ENCODE data around the gene ABCF2. TPM values are rescaled to one million over a fixed set of nuclear protein-coding genes. Genes with fewer than 3 reads are reported as not detected.

Gene ABCF2
- 44.9 and 69.0 TPM in 2 replicates for total RNA-seq

GRCh38 chr7:151226875-151227782, at the start of gene ABCF2:
ABCF2 (minus strand) TSS chr7:151227205; CDS start chr7:151226458, 747 bp downstream.

GRCh38 chr7:151248346-151249033, 21.5 kb upstream of the ABCF2 start, which contains the start of gene SMARCD3:
SMARCD3 (minus strand) TSS chr7:151248694; CDS start chr7:151248562, 132 bp downstream.

GRCh38 chr7:151232091-151232916, 5.3 kb upstream of the ABCF2 start, which contains the start of gene CHPF2:
CHPF2 (plus strand) TSS chr7:151232483; CDS start chr7:151234012, 1,529 bp downstream.

GRCh38 chr7:151210087-151210854, 16.7 kb downstream of the ABCF2 start, which contains the start of gene H2BK1:
H2BK1 (minus strand) TSS chr7:151210488; CDS start chr7:151210318, 170 bp downstream.

GRCh38 chr7:151186640-151187408, 40.2 kb downstream of the ABCF2 start, which contains the start of gene ASB10:
ASB10 (minus strand) TSS chr7:151187250; CDS start chr7:151187130, 120 bp downstream.

GRCh38 chr7:151167197-151167961, 59.6 kb downstream of the ABCF2 start, which contains the start of gene GBX1:
GBX1 (minus strand) TSS chr7:151167694; CDS start chr7:151167548, 146 bp downstream.

Other genes with a start within 250 kb of the ABCF2 start
- gene KCNH2, start 248.9 kb downstream of the ABCF2 start, total RNA-seq: not detected in 2 replicates
- 1.8 and 3.7 TPM in 2 replicates for gene NOS3, start 236.2 kb downstream of the ABCF2 start, total RNA-seq
- 0.04 and 0.08 TPM in 2 replicates for gene ATG9B, start 202.7 kb downstream of the ABCF2 start, total RNA-seq
- 53.4 and 60.7 TPM in 2 replicates for gene ABCB8, start 198.8 kb downstream of the ABCF2 start, total RNA-seq
- 1.8 TPM in 1 of 2 replicates, not detected in the other for gene ASIC3, start 178.7 kb downstream of the ABCF2 start, total RNA-seq
- 10.3 and 12.2 TPM in 2 replicates for gene CDK5, start 169.3 kb downstream of the ABCF2 start, total RNA-seq
- gene SLC4A2, start 167.6 kb downstream of the ABCF2 start, total RNA-seq: 31.7 and 54.8 TPM in 2 replicates
- gene FASTK, start 146.4 kb downstream of the ABCF2 start, total RNA-seq: 55.7 and 59.6 TPM in 2 replicates
- gene TMUB1, start 143.7 kb downstream of the ABCF2 start, total RNA-seq: 61.8 and 62.5 TPM in 2 replicates
- gene AGAP3, start 140.7 kb downstream of the ABCF2 start, total RNA-seq: 64.6 and 79.7 TPM in 2 replicates
- not detected in 2 replicates for gene GBX1, start 59.5 kb downstream of the ABCF2 start, total RNA-seq
- not detected in 2 replicates for gene ASB10, start 40.0 kb downstream of the ABCF2 start, total RNA-seq
- gene H2BK1, start 16.7 kb downstream of the ABCF2 start, total RNA-seq: not detected in 2 replicates
- gene CHPF2, start 5.3 kb upstream of the ABCF2 start, total RNA-seq: 34.4 and 41.7 TPM in 2 replicates
- 7.8 and 8.8 TPM in 2 replicates for gene SMARCD3, start 21.5 kb upstream of the ABCF2 start, total RNA-seq
- 26.8 and 26.9 TPM in 2 replicates for gene NUB1, start 114.6 kb upstream of the ABCF2 start, total RNA-seq
- 0.08 TPM in 2 replicates for gene WDR86, start 182.8 kb upstream of the ABCF2 start, total RNA-seq
- not detected in 2 replicates for gene CRYGN, start 212.9 kb upstream of the ABCF2 start, total RNA-seq

All from hair follicular keratinocyte (primary cell).